SU-DHL-6 (cell line): Measurements from ENCODE around the gene SUCLG2.

Experiments
- EZH2phosphoT487 ChIP-seq: fragments of 200-600 bp; sonication (generic), shearing (Covaris generic); conservative IDR thresholded peaks from 2 replicates; pipeline ENCODE4 v1.6.1; 2018; ENCODE audit warnings: mild to moderate bottlenecking, antibody characterized with exemption, low read length, moderate library complexity, mixed read lengths
- TF ChIP-seq, protein P1 (sequence below): fragments of 200-600 bp; sonication (generic); IDR thresholded peaks from one replicate; pipeline ENCODE4 v1.5.1; 2017; ENCODE audit warnings: antibody characterized with exemption, mild to moderate bottlenecking, low read length, moderate library complexity; ENCODE audit not compliant: insufficient read depth, poor library complexity, severe bottlenecking

DNA sequence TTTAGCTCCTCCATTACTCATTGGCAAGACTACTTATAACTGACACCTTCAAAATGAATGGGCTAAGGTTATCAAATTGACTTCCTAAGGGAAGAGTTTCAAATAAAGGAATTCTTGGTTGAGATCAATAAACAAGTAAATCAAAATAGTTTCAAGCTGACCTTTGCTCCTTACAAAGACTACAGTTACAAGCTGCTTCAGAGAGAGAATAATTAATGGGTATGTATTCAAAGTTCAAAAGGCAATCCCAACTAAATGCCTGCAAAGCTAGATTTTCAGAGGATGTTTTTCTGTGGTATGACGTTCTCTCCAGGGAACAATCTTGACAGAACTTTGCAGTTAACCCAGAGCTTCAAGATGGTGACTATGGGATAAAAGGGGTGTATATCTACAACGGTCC lies 153.7 kb downstream of the SUCLG2 start:
- TF ChIP-seq, protein P1, sequence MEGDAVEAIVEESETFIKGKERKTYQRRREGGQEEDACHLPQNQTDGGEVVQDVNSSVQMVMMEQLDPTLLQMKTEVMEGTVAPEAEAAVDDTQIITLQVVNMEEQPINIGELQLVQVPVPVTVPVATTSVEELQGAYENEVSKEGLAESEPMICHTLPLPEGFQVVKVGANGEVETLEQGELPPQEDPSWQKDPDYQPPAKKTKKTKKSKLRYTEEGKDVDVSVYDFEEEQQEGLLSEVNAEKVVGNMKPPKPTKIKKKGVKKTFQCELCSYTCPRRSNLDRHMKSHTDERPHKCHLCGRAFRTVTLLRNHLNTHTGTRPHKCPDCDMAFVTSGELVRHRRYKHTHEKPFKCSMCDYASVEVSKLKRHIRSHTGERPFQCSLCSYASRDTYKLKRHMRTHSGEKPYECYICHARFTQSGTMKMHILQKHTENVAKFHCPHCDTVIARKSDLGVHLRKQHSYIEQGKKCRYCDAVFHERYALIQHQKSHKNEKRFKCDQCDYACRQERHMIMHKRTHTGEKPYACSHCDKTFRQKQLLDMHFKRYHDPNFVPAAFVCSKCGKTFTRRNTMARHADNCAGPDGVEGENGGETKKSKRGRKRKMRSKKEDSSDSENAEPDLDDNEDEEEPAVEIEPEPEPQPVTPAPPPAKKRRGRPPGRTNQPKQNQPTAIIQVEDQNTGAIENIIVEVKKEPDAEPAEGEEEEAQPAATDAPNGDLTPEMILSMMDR = no peak
- TF ChIP-seq EZH2phosphoT487 = no peak
